ENCODE results near the gene CYP26A1. TPM values are rescaled to one million over a fixed set of nuclear protein-coding genes. Genes with fewer than 3 reads are reported as not detected.

Gene CYP26A1
- total RNA-seq, 4 donors from 2014 or later = not detected

DNA sequence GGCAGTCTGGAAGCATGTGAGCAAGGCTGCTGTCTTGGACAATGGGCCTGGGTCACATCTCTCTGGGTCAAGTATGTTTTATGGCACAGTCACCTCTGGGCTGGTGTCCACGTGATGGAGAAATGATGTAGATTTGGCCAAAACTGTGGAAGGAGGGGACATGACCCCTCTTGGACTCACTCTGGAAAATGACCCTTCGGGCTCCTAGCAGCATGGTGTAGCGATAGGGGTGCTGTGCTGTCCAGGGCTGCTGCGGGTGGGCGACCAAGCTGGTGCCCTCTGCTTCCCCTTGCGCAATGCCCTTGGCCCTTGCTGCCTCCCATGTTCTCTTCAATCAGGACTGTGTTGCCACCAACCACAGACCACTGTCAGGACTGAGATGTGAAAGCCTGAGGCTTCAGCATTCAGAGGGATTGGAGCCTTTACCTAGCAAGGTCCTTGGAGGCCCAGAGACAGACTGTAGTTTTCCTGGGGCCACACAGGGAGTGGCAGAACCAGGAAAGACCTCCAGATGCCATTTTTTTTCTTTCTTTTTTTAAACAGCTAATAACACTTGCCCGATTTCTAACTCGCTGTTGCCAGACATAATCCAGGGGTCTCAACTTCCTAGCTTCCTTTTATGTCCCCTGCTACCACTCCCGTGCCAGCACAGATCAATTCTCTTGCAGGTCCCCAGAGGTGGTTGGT lies 6.1 kb downstream of the CYP26A1 start:
- no peaks in the 10 kb centered on the region for H3K36me3 ChIP-seq
- H3K9me3 ChIP-seq = no peaks in the 10 kb centered on the region
- no peak overlapping the region for H3K27ac ChIP-seq (replicated peaks in 1 of 4)
- H3K4me1 ChIP-seq = peaks cover 4 to 14% (median 12%) of the 10 kb centered on the region in 4 donors
- WGBS = 51% methylated on average over 5 of the region's 9 CpGs
- no peak for TF ChIP-seq POLR2AphosphoS5 (IDR thresholded peaks at IDR 0.05)
- TF ChIP-seq, protein P1, sequence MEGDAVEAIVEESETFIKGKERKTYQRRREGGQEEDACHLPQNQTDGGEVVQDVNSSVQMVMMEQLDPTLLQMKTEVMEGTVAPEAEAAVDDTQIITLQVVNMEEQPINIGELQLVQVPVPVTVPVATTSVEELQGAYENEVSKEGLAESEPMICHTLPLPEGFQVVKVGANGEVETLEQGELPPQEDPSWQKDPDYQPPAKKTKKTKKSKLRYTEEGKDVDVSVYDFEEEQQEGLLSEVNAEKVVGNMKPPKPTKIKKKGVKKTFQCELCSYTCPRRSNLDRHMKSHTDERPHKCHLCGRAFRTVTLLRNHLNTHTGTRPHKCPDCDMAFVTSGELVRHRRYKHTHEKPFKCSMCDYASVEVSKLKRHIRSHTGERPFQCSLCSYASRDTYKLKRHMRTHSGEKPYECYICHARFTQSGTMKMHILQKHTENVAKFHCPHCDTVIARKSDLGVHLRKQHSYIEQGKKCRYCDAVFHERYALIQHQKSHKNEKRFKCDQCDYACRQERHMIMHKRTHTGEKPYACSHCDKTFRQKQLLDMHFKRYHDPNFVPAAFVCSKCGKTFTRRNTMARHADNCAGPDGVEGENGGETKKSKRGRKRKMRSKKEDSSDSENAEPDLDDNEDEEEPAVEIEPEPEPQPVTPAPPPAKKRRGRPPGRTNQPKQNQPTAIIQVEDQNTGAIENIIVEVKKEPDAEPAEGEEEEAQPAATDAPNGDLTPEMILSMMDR (IDR thresholded peaks at IDR 0.05) = no peak
- TF ChIP-seq POLR2A (IDR thresholded peaks at IDR 0.05; ENCODE audit: low read depth) = no peak
- no peak for TF ChIP-seq EP300 (IDR thresholded peaks at IDR 0.05)
- peaks cover 1 to 49% (median 6%) of the 10 kb centered on the region in 4 donors for H3K27me3 ChIP-seq
- peak; percentile 39 for DNase-seq (ENCODE audit: extremely low spot score)
- no peak overlapping the region for H3K4me3 ChIP-seq
- intact Hi-C loops (cut with DNase I) = loop anchor here (2.0 to 10.0 kb wide), 2 partner anchors 209 to 275 kb away; no protein-coding TSS in a partner anchor

DNA sequence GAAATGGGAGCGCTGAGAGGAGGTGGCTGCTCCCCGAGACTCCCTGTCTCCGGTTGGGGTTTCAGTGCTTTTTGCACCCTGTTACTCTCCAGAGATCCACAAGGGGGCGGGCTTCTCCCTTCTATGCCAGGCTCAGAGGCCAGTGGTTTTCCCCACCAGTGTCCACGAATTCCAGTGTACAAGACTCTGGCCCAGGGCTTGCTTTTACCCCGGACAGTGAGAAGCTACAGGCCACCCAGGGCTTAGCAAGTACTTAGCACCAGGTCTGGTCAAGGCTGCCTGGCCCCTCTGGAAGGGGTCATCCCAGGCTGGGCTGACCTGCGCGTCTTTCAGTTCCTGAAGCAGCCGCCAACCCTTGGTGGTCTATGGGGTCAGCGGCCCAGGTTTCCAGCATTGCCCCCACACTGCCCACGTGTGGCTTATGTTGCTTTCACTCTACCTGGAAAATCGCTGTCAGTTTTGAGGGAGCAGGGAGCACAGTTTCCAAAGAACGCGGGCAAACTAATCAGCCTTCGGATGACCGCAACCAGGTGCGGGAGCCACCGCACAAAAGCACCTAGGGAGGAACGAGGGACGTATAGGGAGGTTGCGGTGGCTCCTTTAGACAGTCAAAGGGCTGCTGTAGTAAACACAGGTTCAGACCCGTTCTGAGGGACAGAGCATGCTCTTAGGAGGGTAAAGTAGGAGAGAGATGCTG lies 6.8 kb downstream of the CYP26A1 start:
- TF ChIP-seq, protein P1 (IDR thresholded peaks at IDR 0.05) = peak; percentile 71 to 86 (median 78)
- no peak for TF ChIP-seq POLR2A (IDR thresholded peaks at IDR 0.05; ENCODE audit: low read depth)
- no peaks in the 10 kb centered on the region for H3K36me3 ChIP-seq
- no peaks in the 10 kb centered on the region for H3K9me3 ChIP-seq
- H3K4me1 ChIP-seq = peaks cover 0 to 8% (median 5%) of the 10 kb centered on the region in 4 donors
- H3K4me3 ChIP-seq = no peak overlapping the region
- DNase-seq (ENCODE audit: extremely low spot score) = peak; percentile 92
- intact Hi-C loops (cut with DNase I) = loop anchor here (2.0 to 10.0 kb wide), 2 partner anchors 208 to 274 kb away; no protein-coding TSS in a partner anchor
- WGBS = 64% methylated on average over 15 of the region's 22 CpGs
- H3K27ac ChIP-seq (replicated peaks in 1 of 4) = no peak overlapping the region
- H3K27me3 ChIP-seq = peaks cover 0 to 42% (median 0%) of the 10 kb centered on the region in 4 donors

DNA sequence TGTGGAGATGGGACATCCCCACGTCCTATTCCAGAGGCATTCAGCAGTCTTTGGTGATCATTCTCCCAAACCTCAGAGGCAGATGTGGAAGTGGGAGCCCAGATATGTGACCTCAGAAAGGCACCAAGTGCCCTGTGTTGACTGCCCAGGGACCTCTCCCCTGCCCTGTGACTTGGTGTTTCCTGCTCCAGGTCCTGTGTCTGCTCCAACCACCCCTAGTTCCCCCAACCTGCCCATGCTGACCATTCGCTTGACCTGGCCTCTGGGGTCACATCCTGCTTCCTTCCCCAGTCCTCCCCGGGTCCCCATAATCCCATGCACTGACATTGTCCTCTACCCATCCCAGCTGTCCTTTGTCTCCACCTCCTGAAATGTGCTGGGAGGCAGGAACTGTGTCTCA lies 7.6 kb downstream of the CYP26A1 start:
- no peak overlapping the region for H3K4me3 ChIP-seq
- 69% methylated on average over 3 of the region's 3 CpGs for WGBS

DNA sequence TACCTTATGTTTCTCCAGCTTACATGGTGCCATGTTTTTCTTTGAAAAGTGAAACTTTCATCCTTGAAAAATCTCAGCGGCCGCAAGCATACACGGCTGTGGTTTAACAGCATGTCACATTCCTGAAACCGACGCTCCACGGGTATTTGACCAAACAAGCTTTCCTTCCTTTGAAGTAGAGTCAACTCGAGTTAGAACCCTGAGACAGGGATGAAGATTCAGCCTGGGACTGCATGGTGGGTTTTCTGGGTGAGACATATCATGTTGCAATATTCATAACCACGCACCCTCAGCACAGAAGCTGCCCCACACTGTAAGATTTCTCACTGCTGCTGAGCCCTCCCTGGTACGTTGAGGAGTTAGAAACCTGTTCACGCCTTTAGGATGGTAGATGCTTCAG lies 8.1 kb downstream of the CYP26A1 start:
- TF ChIP-seq POLR2AphosphoS5 (IDR thresholded peaks at IDR 0.05) (no peak), POLR2A (IDR thresholded peaks at IDR 0.05; ENCODE audit: low read depth) (no peak), EP300 (IDR thresholded peaks at IDR 0.05) (no peak)
- TF ChIP-seq, protein P1 (IDR thresholded peaks at IDR 0.05) = no peak
- WGBS = 60% methylated on average over 10 of the region's 10 CpGs
- H3K4me1 ChIP-seq = peaks cover 0 to 8% (median 4%) of the 10 kb centered on the region in 4 donors
- H3K4me3 ChIP-seq = no peak overlapping the region
- intact Hi-C loops (cut with DNase I) = loop anchor here (2.0 to 10.0 kb wide), 2 partner anchors 207 to 273 kb away; no protein-coding TSS in a partner anchor
- H3K9me3 ChIP-seq = no peaks in the 10 kb centered on the region
- no peak overlapping the region for H3K27ac ChIP-seq (replicated peaks in 1 of 4)
- peak; percentile 74 for DNase-seq (ENCODE audit: extremely low spot score)
- peaks cover 0 to 31% (median 0%) of the 10 kb centered on the region in 4 donors for H3K27me3 ChIP-seq
- no peaks in the 10 kb centered on the region for H3K36me3 ChIP-seq

More for the DNA sequence above, 7.6 kb downstream of the CYP26A1 start:
- H3K9me3 ChIP-seq = no peaks in the 10 kb centered on the region
- H3K27ac ChIP-seq (replicated peaks in 1 of 4) = no peak overlapping the region
- H3K4me1 ChIP-seq = peaks cover 0 to 8% (median 4%) of the 10 kb centered on the region in 4 donors
- intact Hi-C loops (cut with DNase I) = loop anchor here (2.0 to 10.0 kb wide), 2 partner anchors 207 to 273 kb away; no protein-coding TSS in a partner anchor
- DNase-seq (ENCODE audit: extremely low spot score) = peak; percentile 77
- H3K27me3 ChIP-seq = peaks cover 0 to 33% (median 0%) of the 10 kb centered on the region in 4 donors
- TF ChIP-seq EP300 (IDR thresholded peaks at IDR 0.05) (no peak), POLR2AphosphoS5 (IDR thresholded peaks at IDR 0.05) (no peak), POLR2A (IDR thresholded peaks at IDR 0.05; ENCODE audit: low read depth) (no peak)
- TF ChIP-seq, protein P1 (IDR thresholded peaks at IDR 0.05) = no peak
- no peaks in the 10 kb centered on the region for H3K36me3 ChIP-seq
